ENCODE results near the gene EPB41L4B.

DNA sequence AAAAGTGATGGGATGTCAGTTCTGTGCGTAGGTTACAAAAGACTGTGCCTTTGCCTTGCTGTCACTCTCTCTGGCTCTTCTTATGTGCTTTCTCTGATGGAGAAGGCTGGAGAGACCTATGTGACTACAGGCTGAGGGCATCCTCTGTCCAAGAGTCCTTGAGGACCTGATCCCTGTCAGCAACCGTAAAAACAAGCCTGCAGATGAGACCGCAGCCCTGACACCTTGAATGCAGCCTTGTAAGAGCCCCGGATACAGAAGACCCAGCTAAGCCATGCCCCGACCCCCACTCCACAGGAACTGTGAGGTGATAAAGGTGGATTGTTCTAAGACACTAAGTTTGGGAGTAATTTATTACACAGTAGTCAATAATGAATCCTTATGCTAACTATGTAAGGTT is 121.2 kb downstream of the EPB41L4B start:
- TF ChIP-seq CTCF (IDR thresholded peaks at IDR 0.05; ENCODE audit: low read depth, low read length) = no peak
- TF ChIP-seq EZH2phosphoT487 (IDR thresholded peaks at IDR 0.05; ENCODE audit: low read depth) = no peak
